Cardiac muscle cell (in vitro differentiated cells and primary cell): ENCODE measurements around the gene MARCHF10. TPM values are rescaled to one million over a fixed set of nuclear protein-coding genes. Genes with fewer than 3 reads are reported as not detected.
A peak's percentile ranks its signal among the peaks of the same experiment; 100 is the strongest.

Source experiments
- DNase-seq, 2 donors: peaks; one replicate each; pipeline versions ENCODE4 v3.0.0 to v3.0.0-alpha.2; 2010 to 2017; ENCODE audit warnings: low read depth in 1 of 2, low spot score in 1 of 2
- H3K27ac ChIP-seq: fragments of 200-600 bp; sonication (generic); 2 replicates; pipeline ENCODE4 v1.5.1; 2016
- H3K27me3 ChIP-seq: fragments of 200-600 bp; sonication (generic); 2 replicates; pipeline ENCODE4 v1.6.0; 2016; ENCODE audit warnings: control low read depth
- H3K36me3 ChIP-seq: fragments of 200-600 bp; sonication (generic); 2 replicates; pipeline ENCODE4 v1.5.1; 2016; ENCODE audit warnings: control low read depth
- H3K4me1 ChIP-seq: fragments of 200-600 bp; sonication (generic); 2 replicates; pipeline ENCODE4 v1.8.1; 2017; ENCODE audit warnings: low read depth, mild to moderate bottlenecking, mixed run types
- H3K4me3 ChIP-seq: fragments of 200-600 bp; sonication (generic); 2 replicates; pipeline ENCODE4 v1.5.1; 2016; ENCODE audit warnings: mild to moderate bottlenecking
- H3K9me3 ChIP-seq: fragments of 200-600 bp; sonication (generic); 2 replicates; pipeline ENCODE4 v1.5.1; 2017; ENCODE audit warnings: low read depth, mild to moderate bottlenecking, control low read depth
- CTCF ChIP-seq: IDR thresholded peaks from 2 replicates; pipeline ENCODE4 v1.5.1; 2012; ENCODE audit warnings: low read depth, mild to moderate bottlenecking, low read length
- polyA plus RNA-seq: library from polyadenylated mRNA; unstranded; fragments of >200 nt; fragmentation: Nextera tagmentation; extraction: Ambion mirVana; gene quantifications from 2 replicates; pipeline ENCODE4 v1.2.1, GENCODE V29; 2016
- total RNA-seq: library from RNA; depleted of rRNA; stranded (reverse); fragments of >200 nt; gene quantifications from 2 replicates; pipeline ENCODE4 v1.2.3, GENCODE V29; 2016

The MARCHF10 gene
- total and polyA plus RNA-seq, 2 experiments from 2014 or later, result 0.77 to 1.1 TPM

GRCh38 chr17:62778990-62779681 lies 29.0 kb downstream of the MARCHF10 start:
- H3K4me1 ChIP-seq, result no peaks in the 10 kb centered on the region
- no peak overlapping the region for H3K4me3 ChIP-seq
- peak in 1 of 2 donors; percentile 76 for DNase-seq
- H3K9me3 ChIP-seq, result no peaks in the 10 kb centered on the region
- H3K36me3 ChIP-seq, result no peaks in the 10 kb centered on the region
- H3K27me3 ChIP-seq, result no peaks in the 10 kb centered on the region
- no peak overlapping the region for H3K27ac ChIP-seq
- TF ChIP-seq CTCF, result no peak

- Histone ChIP-seq H3K27ac (no peak overlapping the region), H3K36me3 (no peaks in the 10 kb centered on the region), H3K9me3 (no peaks in the 10 kb centered on the region), H3K4me3 (no peak overlapping the region), H3K27me3 (no peaks in the 10 kb centered on the region), H3K4me1 (no peaks in the 10 kb centered on the region)
- TF ChIP-seq CTCF, result no peak
- DNase-seq, result no peak
These were observed 32.2 kb downstream of the MARCHF10 start for GRCh38 chr17:62775876-62776275.

DNA sequence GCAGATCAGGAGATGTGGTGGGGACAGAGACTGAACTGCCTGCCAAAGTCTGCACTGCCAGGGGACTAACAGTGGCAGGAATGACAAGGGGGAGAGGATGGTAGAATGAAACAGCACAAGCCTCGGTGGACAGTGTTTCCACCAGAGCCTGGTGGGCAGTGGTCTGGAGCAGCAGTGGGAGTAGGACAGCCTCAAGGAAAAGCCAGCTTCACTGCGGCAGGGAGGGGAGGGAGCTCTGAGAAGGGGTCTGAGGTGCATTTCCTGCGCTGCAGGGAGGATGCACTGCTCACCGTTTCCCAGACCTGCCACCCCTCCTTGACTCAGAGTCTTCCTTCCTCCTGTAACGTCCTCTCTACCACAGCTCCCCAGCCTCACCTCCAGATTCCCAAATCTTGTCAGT lies 33.8 kb downstream of the MARCHF10 start:
- Histone ChIP-seq H3K27me3 (no peaks in the 10 kb centered on the region), H3K36me3 (no peaks in the 10 kb centered on the region), H3K27ac (no peak overlapping the region), H3K4me3 (no peak overlapping the region), H3K4me1 (no peaks in the 10 kb centered on the region), H3K9me3 (no peaks in the 10 kb centered on the region)
- TF ChIP-seq CTCF, result no peak
- DNase-seq, result no peak

DNA sequence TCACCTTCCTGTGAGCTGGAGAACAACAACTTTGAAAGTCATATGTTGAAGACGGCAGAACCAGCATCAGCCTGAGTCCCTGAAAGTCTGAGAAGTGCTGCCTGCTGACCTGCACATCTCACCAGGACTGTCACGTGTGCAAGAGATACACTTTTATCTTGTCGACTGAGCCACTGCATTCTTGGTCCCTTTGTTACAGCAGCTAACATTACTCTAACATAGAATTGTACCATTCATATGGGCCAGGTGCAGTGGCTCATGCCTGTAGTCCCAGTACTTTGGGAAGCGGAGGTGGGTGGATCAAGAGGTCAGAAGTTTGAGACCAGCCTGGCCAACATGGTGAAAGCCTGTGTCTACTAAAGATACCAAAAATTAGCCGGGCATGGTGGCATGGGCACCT lies 40.1 kb downstream of the MARCHF10 start:
- no peak for DNase-seq
- no peaks in the 10 kb centered on the region for H3K36me3 ChIP-seq
- H3K9me3 ChIP-seq, result no peaks in the 10 kb centered on the region
- no peak overlapping the region for H3K27ac ChIP-seq
- no peaks in the 10 kb centered on the region for H3K27me3 ChIP-seq
- no peak overlapping the region for H3K4me3 ChIP-seq
- H3K4me1 ChIP-seq, result no peaks in the 10 kb centered on the region
- no peak for TF ChIP-seq CTCF

- no peaks in the 10 kb centered on the region for H3K27me3 ChIP-seq
- no peak for TF ChIP-seq CTCF
- no peak for DNase-seq
These were observed 42.8 kb downstream of the MARCHF10 start for GRCh38 chr17:62765351-62765750.

More at GRCh38 chr17:62765351-62765750, 42.8 kb downstream of the MARCHF10 start:
- Histone ChIP-seq H3K9me3 (no peaks in the 10 kb centered on the region), H3K4me1 (no peaks in the 10 kb centered on the region), H3K36me3 (no peaks in the 10 kb centered on the region), H3K4me3 (no peak overlapping the region), H3K27ac (no peak overlapping the region)
